ENCODE measurements around the gene HNF4A. TPM values are rescaled to one million over a fixed set of nuclear protein-coding genes. Genes with fewer than 3 reads are reported as not detected.

The HNF4A gene
- polyA plus RNA-seq, 1 experiment = 0.04 TPM

GRCh38 chr20:44424039-44424495 is 68.6 kb downstream of the HNF4A start:
- Histone ChIP-seq H3K27me3 (ENCODE audit: control insufficient read depth, insufficient read depth, low read length) (no peaks in the 10 kb centered on the region), H3K36me3 (ENCODE audit: control insufficient read depth, insufficient read depth, low read length) (no peaks in the 10 kb centered on the region), H3K4me3 (ENCODE audit: low read depth, low read length) (no peak overlapping the region)
- POLR2A ChIA-PET = no interaction called here
- no peak for DNase-seq (ENCODE audit: low read depth)
- TF ChIP-seq, protein P1, sequence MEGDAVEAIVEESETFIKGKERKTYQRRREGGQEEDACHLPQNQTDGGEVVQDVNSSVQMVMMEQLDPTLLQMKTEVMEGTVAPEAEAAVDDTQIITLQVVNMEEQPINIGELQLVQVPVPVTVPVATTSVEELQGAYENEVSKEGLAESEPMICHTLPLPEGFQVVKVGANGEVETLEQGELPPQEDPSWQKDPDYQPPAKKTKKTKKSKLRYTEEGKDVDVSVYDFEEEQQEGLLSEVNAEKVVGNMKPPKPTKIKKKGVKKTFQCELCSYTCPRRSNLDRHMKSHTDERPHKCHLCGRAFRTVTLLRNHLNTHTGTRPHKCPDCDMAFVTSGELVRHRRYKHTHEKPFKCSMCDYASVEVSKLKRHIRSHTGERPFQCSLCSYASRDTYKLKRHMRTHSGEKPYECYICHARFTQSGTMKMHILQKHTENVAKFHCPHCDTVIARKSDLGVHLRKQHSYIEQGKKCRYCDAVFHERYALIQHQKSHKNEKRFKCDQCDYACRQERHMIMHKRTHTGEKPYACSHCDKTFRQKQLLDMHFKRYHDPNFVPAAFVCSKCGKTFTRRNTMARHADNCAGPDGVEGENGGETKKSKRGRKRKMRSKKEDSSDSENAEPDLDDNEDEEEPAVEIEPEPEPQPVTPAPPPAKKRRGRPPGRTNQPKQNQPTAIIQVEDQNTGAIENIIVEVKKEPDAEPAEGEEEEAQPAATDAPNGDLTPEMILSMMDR (IDR thresholded peaks at IDR 0.05; ENCODE audit: insufficient read depth, low read depth, low read length) = no peak
- CTCF ChIA-PET = no interaction called here

GRCh38 chr20:44425923-44426322 is 70.4 kb downstream of the HNF4A start:
- ChIA-PET POLR2A (no interaction called here), CTCF (no interaction called here)
- TF ChIP-seq, protein P1 (IDR thresholded peaks at IDR 0.05; ENCODE audit: insufficient read depth, low read depth, low read length) = no peak
- H3K4me3 ChIP-seq (ENCODE audit: low read depth, low read length) = no peak overlapping the region
- H3K36me3 ChIP-seq (ENCODE audit: control insufficient read depth, insufficient read depth, low read length) = no peaks in the 10 kb centered on the region
- no peak for DNase-seq (ENCODE audit: low read depth)
- no peaks in the 10 kb centered on the region for H3K27me3 ChIP-seq (ENCODE audit: control insufficient read depth, insufficient read depth, low read length)

- TF ChIP-seq, protein P1 (IDR thresholded peaks at IDR 0.05; ENCODE audit: insufficient read depth, low read depth, low read length) = no peak
- Histone ChIP-seq H3K4me3 (ENCODE audit: low read depth, low read length) (no peak overlapping the region), H3K36me3 (ENCODE audit: control insufficient read depth, insufficient read depth, low read length) (no peaks in the 10 kb centered on the region), H3K27me3 (ENCODE audit: control insufficient read depth, insufficient read depth, low read length) (no peaks in the 10 kb centered on the region; the same call in 1 of the 2 replicates)
- CTCF ChIA-PET = interaction anchor here (0.6 to 1.3 kb wide), 2 partner anchors 10 to 247 kb away, joined by 4 to 5 read pairs; no protein-coding TSS in a partner anchor
- POLR2A ChIA-PET = no interaction called here
- no peak for DNase-seq (ENCODE audit: low read depth)
Measured at GRCh38 chr20:44426879-44427790, 71.6 kb downstream of the HNF4A start.

- H3K36me3 ChIP-seq (ENCODE audit: control insufficient read depth, insufficient read depth, low read length) = no peaks in the 10 kb centered on the region
- ChIA-PET POLR2A (no interaction called here), CTCF (interaction anchor here (1.3 kb wide), 1 partner anchor 9 kb away, joined by 4 read pairs; no protein-coding TSS in a partner anchor)
- H3K27me3 ChIP-seq (ENCODE audit: control insufficient read depth, insufficient read depth, low read length) = no peaks in the 10 kb centered on the region; the same call in 1 of the 2 replicates
- no peak for DNase-seq (ENCODE audit: low read depth)
- H3K4me3 ChIP-seq (ENCODE audit: low read depth, low read length) = no peak overlapping the region
- TF ChIP-seq, protein P1 (IDR thresholded peaks at IDR 0.05; ENCODE audit: insufficient read depth, low read depth, low read length) = no peak
Measured at GRCh38 chr20:44427804-44428173, 72.3 kb downstream of the HNF4A start.

DNA sequence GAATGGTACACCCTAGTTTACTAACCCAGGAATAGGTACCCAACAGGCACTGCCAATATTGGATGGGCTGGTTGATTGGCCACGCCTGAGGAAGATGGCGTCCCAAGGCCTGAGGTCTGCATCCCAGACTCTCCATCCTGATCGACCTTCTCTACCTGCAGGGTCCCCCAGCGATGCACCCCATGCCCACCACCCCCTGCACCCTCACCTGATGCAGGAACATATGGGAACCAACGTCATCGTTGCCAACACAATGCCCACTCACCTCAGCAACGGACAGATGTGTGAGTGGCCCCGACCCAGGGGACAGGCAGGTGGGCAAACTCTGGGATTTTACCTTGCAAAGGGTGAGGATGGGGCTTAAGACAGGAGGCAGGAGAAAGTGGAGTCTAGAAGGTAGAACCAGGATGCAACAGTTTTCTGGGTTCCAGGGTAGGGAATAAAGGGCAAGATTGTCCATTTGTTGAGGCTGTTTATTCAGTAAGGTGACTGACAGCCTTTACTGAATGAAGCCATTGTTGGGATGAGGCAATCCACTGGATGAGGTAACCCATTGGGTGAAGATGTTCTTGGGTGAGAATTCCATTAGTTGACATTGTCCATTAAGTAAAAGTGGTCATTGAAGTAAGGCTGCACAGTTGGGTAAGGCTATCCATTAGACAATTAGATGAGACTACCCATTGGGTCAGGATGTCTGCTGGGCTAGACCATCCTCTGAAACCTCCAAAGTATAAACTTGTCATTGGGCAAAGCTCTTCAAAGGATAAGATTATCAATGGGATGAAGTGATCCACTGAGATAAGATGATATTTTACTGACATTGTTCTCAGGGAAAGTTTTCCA is 72.9 kb downstream of the HNF4A start:
- H3K4me3 ChIP-seq (ENCODE audit: low read depth, low read length) = no peak overlapping the region
- POLR2A ChIA-PET = no interaction called here
- TF ChIP-seq, protein P1 (IDR thresholded peaks at IDR 0.05; ENCODE audit: insufficient read depth, low read depth, low read length) = no peak
- no peaks in the 10 kb centered on the region; the same call in 1 of the 2 replicates for H3K27me3 ChIP-seq (ENCODE audit: control insufficient read depth, insufficient read depth, low read length)
- no peak for DNase-seq (ENCODE audit: low read depth)
- CTCF ChIA-PET = no interaction called here
- H3K36me3 ChIP-seq (ENCODE audit: control insufficient read depth, insufficient read depth, low read length) = no peaks in the 10 kb centered on the region
